Liver (tissue), 9 donors: ENCODE data around the gene DCT. TPM values are rescaled to one million over a fixed set of nuclear protein-coding genes. Genes with fewer than 3 reads are reported as not detected.

ENCODE experiments used
- DNase-seq: peaks from one replicate; pipeline ENCODE4 v3.0.0-alpha.2; 2017; ENCODE audit warnings: low spot score
- H3K27ac ChIP-seq, 2 donors: one replicate each; pipeline ENCODE4 v1.7.0; 2013; ENCODE audit warnings: inconsistent platforms in 2 of 2, low read length in 2 of 2, control low read depth in 1 of 2, low read depth in 1 of 2, mild to moderate bottlenecking in 1 of 2
- H3K27me3 ChIP-seq, 4 donors: one replicate each; pipeline versions ENCODE4 v1.6.1 to v1.7.0; 2013; ENCODE audit warnings: low read length in 3 of 4, inconsistent platforms in 1 of 4, mild to moderate bottlenecking in 1 of 4, moderate library complexity in 1 of 4; ENCODE audit not compliant: control insufficient read depth in 4 of 4, insufficient read depth in 4 of 4
- H3K36me3 ChIP-seq, 4 donors: one replicate each; pipeline versions ENCODE4 v1.6.1 to v1.7.0; 2013; ENCODE audit warnings: low read length in 3 of 4, mild to moderate bottlenecking in 3 of 4, low read depth in 1 of 4, moderate library complexity in 1 of 4; ENCODE audit not compliant: control insufficient read depth in 4 of 4, insufficient read depth in 3 of 4
- H3K4me1 ChIP-seq, 4 donors: one replicate each; pipeline versions ENCODE4 v1.6.1 to v1.7.0; 2013; ENCODE audit warnings: low read length in 3 of 4, mild to moderate bottlenecking in 3 of 4, moderate library complexity in 1 of 4; ENCODE audit not compliant: control insufficient read depth in 4 of 4, insufficient read depth in 4 of 4
- H3K4me3 ChIP-seq, 3 donors: one replicate each; pipeline versions ENCODE4 v1.6.1 to v1.7.0; 2013; ENCODE audit warnings: low read length in 3 of 3, control low read depth in 1 of 3, low read depth in 1 of 3, mild to moderate bottlenecking in 1 of 3
- H3K9ac ChIP-seq, 2 donors: one replicate each; pipeline ENCODE4 v1.7.0; 2013; ENCODE audit warnings: low read length in 2 of 2, mild to moderate bottlenecking in 2 of 2, moderate library complexity in 2 of 2, control low read depth in 1 of 2, low read depth in 1 of 2
- H3K9me3 ChIP-seq, 4 donors: one replicate each; pipeline versions ENCODE4 v1.6.1 to v1.7.0; 2013; ENCODE audit warnings: low read length in 3 of 4; ENCODE audit not compliant: control insufficient read depth in 4 of 4
- EGR1 ChIP-seq, 2 donors: IDR thresholded peaks; 2 replicates each; pipeline ENCODE4 v1.6.1; 2016 to 2018; ENCODE audit warnings: antibody characterized with exemption in 2 of 2, low read depth in 2 of 2
- FOXA1 ChIP-seq: IDR thresholded peaks from 2 replicates; pipeline ENCODE4 v1.6.1; 2016; ENCODE audit warnings: antibody characterized with exemption
- FOXA2 ChIP-seq: IDR thresholded peaks from 2 replicates; pipeline ENCODE4 v1.6.1; 2016; ENCODE audit warnings: antibody characterized with exemption
- GABPA ChIP-seq, 2 donors: IDR thresholded peaks in 1 of 2; conservative IDR thresholded peaks in 1 of 2; 2 replicates each; pipeline ENCODE4 v1.6.1; 2016; ENCODE audit warnings: antibody characterized with exemption in 2 of 2, mild to moderate bottlenecking in 1 of 2, moderate library complexity in 1 of 2
- HNF4A ChIP-seq, 2 donors: conservative IDR thresholded peaks; 2 replicates each; pipeline ENCODE4 v1.6.1; 2016; ENCODE audit warnings: antibody characterized with exemption in 2 of 2, mild to moderate bottlenecking in 2 of 2
- HNF4G ChIP-seq: IDR thresholded peaks from 2 replicates; pipeline ENCODE4 v1.6.1; 2016; ENCODE audit warnings: antibody characterized with exemption
- JUND ChIP-seq, 2 donors: IDR thresholded peaks; 2 replicates each; pipeline ENCODE4 v1.6.1; 2016; ENCODE audit warnings: antibody characterized with exemption in 2 of 2
- NR2F2 ChIP-seq: IDR thresholded peaks from 2 replicates; pipeline ENCODE4 v1.6.1; 2016; ENCODE audit warnings: antibody characterized with exemption
- RXRA ChIP-seq, 2 donors: IDR thresholded peaks; 2 replicates each; pipeline ENCODE4 v1.6.1; 2017 to 2018; ENCODE audit warnings: antibody characterized with exemption in 2 of 2, mild to moderate bottlenecking in 1 of 2
- SP1 ChIP-seq: IDR thresholded peaks from 2 replicates; pipeline ENCODE4 v1.6.1; 2018; ENCODE audit warnings: antibody characterized with exemption, mild to moderate bottlenecking
- TAF1 ChIP-seq: conservative IDR thresholded peaks from 2 replicates; pipeline ENCODE4 v1.6.1; 2016; ENCODE audit warnings: antibody characterized with exemption, mild to moderate bottlenecking
- YY1 ChIP-seq: IDR thresholded peaks from 2 replicates; pipeline ENCODE4 v1.6.1; 2016; ENCODE audit warnings: antibody characterized with exemption, mild to moderate bottlenecking
- WGBS: extraction: QIAGEN DNeasy Blood & Tissue Kit; methylation state at CpG from one replicate; pipeline ENCODE4 v1.1.7; 2013; 5-methylcytosine and 5-hydroxymethylcytosine counted together
- polyA plus RNA-seq, 2 donors: library from polyadenylated mRNA; stranded (reverse) in 1 of 2; unstranded in 1 of 2; fragments of 200-250 nt in 1 of 2; fragments of >200 nt in 1 of 2; fragmentation: Nextera tagmentation in 1 of 2; extraction: Ambion mirVana in 1 of 2; gene quantifications; one replicate each; pipeline versions ENCODE4 v1.2.1 to v1.2.3, GENCODE V29; 2013 to 2015
- total RNA-seq, 2 donors: library from RNA; depleted of rRNA; stranded (reverse); fragments of >200 nt; gene quantifications; one replicate each; pipeline ENCODE4 v1.2.3, GENCODE V29; 2014
- TF ChIP-seq, protein P1 (sequence below): IDR thresholded peaks from 2 replicates; pipeline ENCODE4 v1.6.1; 2016; ENCODE audit warnings: antibody characterized with exemption, mild to moderate bottlenecking
- TF ChIP-seq, protein P2 (sequence below): IDR thresholded peaks from 2 replicates; pipeline ENCODE4 v1.6.1; 2016; ENCODE audit warnings: antibody characterized with exemption
- TF ChIP-seq, protein P3 (sequence below): fragments of 150-350 bp; IDR thresholded peaks from 2 replicates; pipeline ENCODE4 v1.5.1; 2017; ENCODE audit warnings: improper control_type of control experiment, low read depth, low read length; ENCODE audit not compliant: missing input control
- TF ChIP-seq, protein P4 (sequence below): IDR thresholded peaks from 2 replicates; pipeline ENCODE4 v1.6.1; 2016; ENCODE audit warnings: antibody characterized with exemption
- TF ChIP-seq, protein P5 (sequence below): IDR thresholded peaks from 2 replicates; pipeline ENCODE4 v1.6.1; 2016; ENCODE audit warnings: antibody characterized with exemption
- donor health status: healthy.
- donor health status: healthy.
- donor health status: healthy.
- donor health status: healthy.
- donor health status: healthy.

The DCT gene
- total and polyA plus RNA-seq, 4 donors: 0.08 to 0.19 TPM; not detected in 2

DNA sequence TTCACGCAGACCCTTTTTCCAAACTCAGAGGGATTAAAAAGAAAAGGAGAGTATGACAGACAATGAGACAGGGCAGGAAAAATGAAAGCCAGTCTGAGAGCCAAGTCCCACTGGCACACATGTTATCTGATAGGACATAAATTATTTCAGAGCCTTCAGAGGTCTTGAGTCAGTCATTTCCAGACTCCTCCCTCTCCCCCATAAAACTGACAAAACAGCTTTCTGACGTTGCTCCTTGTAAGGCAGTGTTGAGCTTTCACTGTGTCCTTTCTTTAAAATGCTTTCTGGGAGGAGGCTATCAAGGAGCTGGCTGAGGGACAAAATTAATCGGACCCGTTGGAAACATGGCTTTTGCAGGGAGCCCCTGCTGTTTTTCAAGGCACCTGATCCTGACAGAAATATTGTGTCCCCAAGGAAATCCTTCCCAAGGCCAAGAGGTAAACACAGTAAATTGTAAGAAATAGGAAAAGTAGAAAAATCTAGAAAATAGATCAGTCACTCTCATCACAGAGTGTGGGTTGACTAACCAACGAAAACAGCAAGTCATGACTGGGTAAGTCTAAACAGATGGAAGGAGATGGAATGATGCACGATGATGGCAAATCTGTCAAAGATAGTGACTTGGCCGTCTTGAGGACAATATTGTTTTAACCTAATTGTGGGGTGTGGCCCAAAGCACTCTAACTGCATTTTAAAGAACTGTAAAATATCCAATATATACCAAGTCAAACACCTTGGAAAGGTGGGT, 89.7 kb downstream of the DCT start:
- H3K36me3 ChIP-seq: peaks cover 0 to 2% (median 0%) of the 10 kb centered on the region in 4 donors
- no peak overlapping the region for H3K27ac ChIP-seq
- TF ChIP-seq, protein P1, sequence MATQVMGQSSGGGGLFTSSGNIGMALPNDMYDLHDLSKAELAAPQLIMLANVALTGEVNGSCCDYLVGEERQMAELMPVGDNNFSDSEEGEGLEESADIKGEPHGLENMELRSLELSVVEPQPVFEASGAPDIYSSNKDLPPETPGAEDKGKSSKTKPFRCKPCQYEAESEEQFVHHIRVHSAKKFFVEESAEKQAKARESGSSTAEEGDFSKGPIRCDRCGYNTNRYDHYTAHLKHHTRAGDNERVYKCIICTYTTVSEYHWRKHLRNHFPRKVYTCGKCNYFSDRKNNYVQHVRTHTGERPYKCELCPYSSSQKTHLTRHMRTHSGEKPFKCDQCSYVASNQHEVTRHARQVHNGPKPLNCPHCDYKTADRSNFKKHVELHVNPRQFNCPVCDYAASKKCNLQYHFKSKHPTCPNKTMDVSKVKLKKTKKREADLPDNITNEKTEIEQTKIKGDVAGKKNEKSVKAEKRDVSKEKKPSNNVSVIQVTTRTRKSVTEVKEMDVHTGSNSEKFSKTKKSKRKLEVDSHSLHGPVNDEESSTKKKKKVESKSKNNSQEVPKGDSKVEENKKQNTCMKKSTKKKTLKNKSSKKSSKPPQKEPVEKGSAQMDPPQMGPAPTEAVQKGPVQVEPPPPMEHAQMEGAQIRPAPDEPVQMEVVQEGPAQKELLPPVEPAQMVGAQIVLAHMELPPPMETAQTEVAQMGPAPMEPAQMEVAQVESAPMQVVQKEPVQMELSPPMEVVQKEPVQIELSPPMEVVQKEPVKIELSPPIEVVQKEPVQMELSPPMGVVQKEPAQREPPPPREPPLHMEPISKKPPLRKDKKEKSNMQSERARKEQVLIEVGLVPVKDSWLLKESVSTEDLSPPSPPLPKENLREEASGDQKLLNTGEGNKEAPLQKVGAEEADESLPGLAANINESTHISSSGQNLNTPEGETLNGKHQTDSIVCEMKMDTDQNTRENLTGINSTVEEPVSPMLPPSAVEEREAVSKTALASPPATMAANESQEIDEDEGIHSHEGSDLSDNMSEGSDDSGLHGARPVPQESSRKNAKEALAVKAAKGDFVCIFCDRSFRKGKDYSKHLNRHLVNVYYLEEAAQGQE: no peak
- TF ChIP-seq, protein P2, sequence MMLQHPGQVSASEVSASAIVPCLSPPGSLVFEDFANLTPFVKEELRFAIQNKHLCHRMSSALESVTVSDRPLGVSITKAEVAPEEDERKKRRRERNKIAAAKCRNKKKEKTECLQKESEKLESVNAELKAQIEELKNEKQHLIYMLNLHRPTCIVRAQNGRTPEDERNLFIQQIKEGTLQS: no peak
- no peak for TF ChIP-seq RXRA (IDR thresholded peaks at IDR 0.05)
- no peak for TF ChIP-seq GABPA (IDR thresholded peaks at IDR 0.05 in 1 of 2, conservative IDR thresholded peaks at IDR 0.05 in 1 of 2)
- TF ChIP-seq, protein P3, sequence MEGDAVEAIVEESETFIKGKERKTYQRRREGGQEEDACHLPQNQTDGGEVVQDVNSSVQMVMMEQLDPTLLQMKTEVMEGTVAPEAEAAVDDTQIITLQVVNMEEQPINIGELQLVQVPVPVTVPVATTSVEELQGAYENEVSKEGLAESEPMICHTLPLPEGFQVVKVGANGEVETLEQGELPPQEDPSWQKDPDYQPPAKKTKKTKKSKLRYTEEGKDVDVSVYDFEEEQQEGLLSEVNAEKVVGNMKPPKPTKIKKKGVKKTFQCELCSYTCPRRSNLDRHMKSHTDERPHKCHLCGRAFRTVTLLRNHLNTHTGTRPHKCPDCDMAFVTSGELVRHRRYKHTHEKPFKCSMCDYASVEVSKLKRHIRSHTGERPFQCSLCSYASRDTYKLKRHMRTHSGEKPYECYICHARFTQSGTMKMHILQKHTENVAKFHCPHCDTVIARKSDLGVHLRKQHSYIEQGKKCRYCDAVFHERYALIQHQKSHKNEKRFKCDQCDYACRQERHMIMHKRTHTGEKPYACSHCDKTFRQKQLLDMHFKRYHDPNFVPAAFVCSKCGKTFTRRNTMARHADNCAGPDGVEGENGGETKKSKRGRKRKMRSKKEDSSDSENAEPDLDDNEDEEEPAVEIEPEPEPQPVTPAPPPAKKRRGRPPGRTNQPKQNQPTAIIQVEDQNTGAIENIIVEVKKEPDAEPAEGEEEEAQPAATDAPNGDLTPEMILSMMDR: no peak
- no peak for TF ChIP-seq FOXA2
- no peak for TF ChIP-seq YY1
- TF ChIP-seq, protein P4, sequence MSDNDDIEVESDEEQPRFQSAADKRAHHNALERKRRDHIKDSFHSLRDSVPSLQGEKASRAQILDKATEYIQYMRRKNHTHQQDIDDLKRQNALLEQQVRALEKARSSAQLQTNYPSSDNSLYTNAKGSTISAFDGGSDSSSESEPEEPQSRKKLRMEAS: no peak
- TF ChIP-seq EGR1 (IDR thresholded peaks at IDR 0.05; ENCODE audit: low read depth in 2 of 2): no peak
- TF ChIP-seq TAF1: no peak
- no peak for TF ChIP-seq FOXA1
- TF ChIP-seq JUND (IDR thresholded peaks at IDR 0.05): no peak
- TF ChIP-seq, protein P5, sequence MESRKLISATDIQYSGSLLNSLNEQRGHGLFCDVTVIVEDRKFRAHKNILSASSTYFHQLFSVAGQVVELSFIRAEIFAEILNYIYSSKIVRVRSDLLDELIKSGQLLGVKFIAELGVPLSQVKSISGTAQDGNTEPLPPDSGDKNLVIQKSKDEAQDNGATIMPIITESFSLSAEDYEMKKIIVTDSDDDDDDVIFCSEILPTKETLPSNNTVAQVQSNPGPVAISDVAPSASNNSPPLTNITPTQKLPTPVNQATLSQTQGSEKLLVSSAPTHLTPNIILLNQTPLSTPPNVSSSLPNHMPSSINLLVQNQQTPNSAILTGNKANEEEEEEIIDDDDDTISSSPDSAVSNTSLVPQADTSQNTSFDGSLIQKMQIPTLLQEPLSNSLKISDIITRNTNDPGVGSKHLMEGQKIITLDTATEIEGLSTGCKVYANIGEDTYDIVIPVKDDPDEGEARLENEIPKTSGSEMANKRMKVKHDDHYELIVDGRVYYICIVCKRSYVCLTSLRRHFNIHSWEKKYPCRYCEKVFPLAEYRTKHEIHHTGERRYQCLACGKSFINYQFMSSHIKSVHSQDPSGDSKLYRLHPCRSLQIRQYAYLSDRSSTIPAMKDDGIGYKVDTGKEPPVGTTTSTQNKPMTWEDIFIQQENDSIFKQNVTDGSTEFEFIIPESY: no peak
- TF ChIP-seq HNF4G: no peak
- no peak for TF ChIP-seq SP1
- no peak for TF ChIP-seq NR2F2
- TF ChIP-seq HNF4A (conservative IDR thresholded peaks at IDR 0.05): no peak
- whole genome bisulfite sequencing: 83% methylated on average over 7 of the region's 7 CpGs
- H3K27me3 ChIP-seq: no peaks in the 10 kb centered on the region
- DNase-seq: no peak
- H3K9me3 ChIP-seq: no peaks in the 10 kb centered on the region
- H3K4me3 ChIP-seq: no peak overlapping the region
- no peaks in the 10 kb centered on the region for H3K4me1 ChIP-seq
- H3K9ac ChIP-seq: no peak overlapping the region
